GM23338 (cell line): ENCODE measurements around the gene BDH1.

ENCODE experiments used
- EZH2 ChIP-seq: fragments of 200-600 bp; sonication (generic); IDR thresholded peaks from one replicate; pipeline ENCODE4 v1.8.0; 2017; ENCODE audit warnings: antibody characterized with exemption, mild to moderate bottlenecking, low read depth; ENCODE audit not compliant: unreplicated experiment
- TF ChIP-seq, protein P1 (sequence below), 2 experiments: fragments of 200-600 bp in 1 of 2; sonication (generic) in 1 of 2; conservative IDR thresholded peaks; 2 replicates each; pipeline versions ENCODE4 v1.5.1 to v1.6.1; 2016 to 2017; ENCODE audit warnings: antibody characterized with exemption in 2 of 2, low read depth in 2 of 2, mild to moderate bottlenecking in 2 of 2, moderate library complexity in 1 of 2

DNA sequence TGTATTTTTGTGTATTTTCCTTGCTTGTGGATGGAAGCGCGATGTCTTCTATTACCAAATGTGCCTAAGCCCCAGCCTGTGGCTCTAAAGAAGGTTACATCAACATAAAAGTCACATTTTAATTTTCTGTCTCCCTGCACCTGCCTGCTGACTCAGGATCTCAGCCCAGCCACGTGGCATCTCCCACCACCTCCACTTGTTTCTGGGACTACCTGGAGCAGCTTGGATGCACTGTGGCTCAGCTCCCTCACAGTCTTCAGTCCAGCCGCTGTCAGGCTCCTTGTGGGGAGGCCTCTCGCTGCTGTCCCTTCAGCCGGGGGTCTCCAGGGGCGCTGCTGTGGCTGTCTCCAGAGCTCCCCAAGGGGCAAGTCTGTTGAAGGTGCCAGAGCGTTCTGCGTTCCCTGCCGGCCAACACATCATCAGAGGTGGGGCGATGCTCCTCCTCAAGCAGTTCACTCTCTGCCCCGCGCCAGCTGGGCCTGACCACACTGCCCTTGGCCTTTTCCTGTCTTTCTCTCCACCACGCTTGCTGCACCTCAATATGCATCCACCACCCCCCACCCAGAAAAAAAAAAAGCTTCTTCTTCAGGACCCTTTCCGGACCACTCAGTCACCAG lies 47.7 kb upstream of the BDH1 start:
- TF ChIP-seq, protein P1, sequence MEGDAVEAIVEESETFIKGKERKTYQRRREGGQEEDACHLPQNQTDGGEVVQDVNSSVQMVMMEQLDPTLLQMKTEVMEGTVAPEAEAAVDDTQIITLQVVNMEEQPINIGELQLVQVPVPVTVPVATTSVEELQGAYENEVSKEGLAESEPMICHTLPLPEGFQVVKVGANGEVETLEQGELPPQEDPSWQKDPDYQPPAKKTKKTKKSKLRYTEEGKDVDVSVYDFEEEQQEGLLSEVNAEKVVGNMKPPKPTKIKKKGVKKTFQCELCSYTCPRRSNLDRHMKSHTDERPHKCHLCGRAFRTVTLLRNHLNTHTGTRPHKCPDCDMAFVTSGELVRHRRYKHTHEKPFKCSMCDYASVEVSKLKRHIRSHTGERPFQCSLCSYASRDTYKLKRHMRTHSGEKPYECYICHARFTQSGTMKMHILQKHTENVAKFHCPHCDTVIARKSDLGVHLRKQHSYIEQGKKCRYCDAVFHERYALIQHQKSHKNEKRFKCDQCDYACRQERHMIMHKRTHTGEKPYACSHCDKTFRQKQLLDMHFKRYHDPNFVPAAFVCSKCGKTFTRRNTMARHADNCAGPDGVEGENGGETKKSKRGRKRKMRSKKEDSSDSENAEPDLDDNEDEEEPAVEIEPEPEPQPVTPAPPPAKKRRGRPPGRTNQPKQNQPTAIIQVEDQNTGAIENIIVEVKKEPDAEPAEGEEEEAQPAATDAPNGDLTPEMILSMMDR (conservative IDR thresholded peaks at IDR 0.05; ENCODE audit: low read depth in 2 of 2) = no peak
- no peak for TF ChIP-seq EZH2
